HCT116 (cell line): ENCODE results near the gene RAB3GAP2. TPM values are rescaled to one million over a fixed set of nuclear protein-coding genes. Genes with fewer than 3 reads are reported as not detected.

Experiments
- ATAC-seq: fragments of 200-7000 bp; cut with Tn5 transposase; 2 replicates; pipeline ENCODE4 v1.9.1; 2020; ENCODE audit warnings: mild to moderate bottlenecking, moderate library complexity
- BruUV-seq: library from RNA; stranded (reverse); fragments of 400-500 nt; replicated peaks from 2 replicates; lab custom pipeline; 2021; lab: Mats Ljungman, UMichigan
- CTCF ChIA-PET: fragments of 300-600 bp; sonication (Branson Sonifier 250); formaldehyde crosslinking; loops from one replicate; lab custom pipeline; 2021; ENCODE audit warnings: antibody characterized with exemption; lab: Charles Lee
- POLR2A ChIA-PET: fragments of 300-600, 350-600 bp; sonication (Branson Sonifier 250); formaldehyde crosslinking; loops from one replicate; lab custom pipeline; 2021; ENCODE audit warnings: antibody characterized with exemption; lab: Charles Lee
- RAD21 ChIA-PET, 2 experiments: fragments of 300-600 bp; sonication (Branson Sonifier 250); formaldehyde crosslinking; loops; one replicate each; lab custom pipeline; 2023; ENCODE audit warnings: low total read pairs in 2 of 2; ENCODE audit not compliant: uncharacterized antibody in 2 of 2, unreplicated experiment in 2 of 2, low non-redundant PET in 1 of 2; lab: Charles Lee
- DNase-seq: peaks from one replicate; pipeline ENCODE4 v3.0.0-alpha.2; 2010; ENCODE audit warnings: low read depth, low spot score
- H2AFZ ChIP-seq: fragments of 200-600 bp; shearing (Covaris generic), sonication (generic); 2 replicates; pipeline ENCODE4 v1.6.1; 2017; ENCODE audit warnings: low read depth, mixed run types, mixed read lengths, antibody characterized with exemption, low read length; ENCODE audit not compliant: poor library complexity, severe bottlenecking
- H3K27ac ChIP-seq: 2 replicates; pipeline ENCODE4 v1.5.1; 2012; ENCODE audit warnings: low read depth, low read length
- H3K27me3 ChIP-seq: fragments of 200-600 bp; sonication (generic); 2 replicates; pipeline ENCODE4 v1.6.1; 2016; ENCODE audit warnings: mixed run types, low read length, mixed read lengths; ENCODE audit not compliant: insufficient read depth
- H3K36me3 ChIP-seq, 2 experiments: fragments of 200-500 bp in 1 of 2; fragments of 200-600 bp in 1 of 2; sonication (Bioruptor generic) in 1 of 2; sonication (generic) in 1 of 2; 2 replicates each; pipeline versions ENCODE4 v1.5.1 to v1.6.1; 2014 to 2016; ENCODE audit warnings: low read length in 2 of 2, inconsistent platforms in 1 of 2, mixed read lengths in 1 of 2, mixed run types in 1 of 2; ENCODE audit not compliant: insufficient read depth in 2 of 2, control insufficient read depth in 1 of 2
- H3K4me1 ChIP-seq, 2 experiments: fragments of 200-600 bp in 1 of 2; sonication (generic) in 1 of 2; 2 replicates each; pipeline versions ENCODE4 v1.5.1 to v1.6.1; 2012 to 2017; ENCODE audit warnings: low read length in 2 of 2, inconsistent platforms in 1 of 2, mild to moderate bottlenecking in 1 of 2, mixed read lengths in 1 of 2, mixed run types in 1 of 2, moderate library complexity in 1 of 2; ENCODE audit not compliant: insufficient read depth in 2 of 2, control insufficient read depth in 1 of 2
- H3K4me2 ChIP-seq: fragments of 200-600 bp; sonication (generic); 2 replicates; pipeline ENCODE4 v1.6.1; 2017; ENCODE audit warnings: mixed run types, low read length, mixed read lengths
- H3K4me3 ChIP-seq, 2 experiments: fragments of 200-600 bp in 1 of 2; sonication (generic) in 1 of 2; replicated peaks in 1 of 2; 2 replicates each; pipeline ENCODE4 v1.5.1; 2011 to 2016; ENCODE audit warnings: low read length in 2 of 2, control low read depth in 1 of 2, low read depth in 1 of 2, mild to moderate bottlenecking in 1 of 2, mixed read lengths in 1 of 2, mixed run types in 1 of 2
- H3K79me2 ChIP-seq: fragments of 200-600 bp; sonication (generic); 2 replicates; pipeline ENCODE4 v1.6.1; 2017; ENCODE audit warnings: mild to moderate bottlenecking, mixed run types, low read length, moderate library complexity, mixed read lengths; ENCODE audit not compliant: insufficient read depth
- H3K9ac ChIP-seq: fragments of 200-600 bp; sonication (generic); 2 replicates; pipeline ENCODE4 v1.6.1; 2016; ENCODE audit warnings: low read length, mixed read lengths
- H3K9me2 ChIP-seq: fragments of 200-600 bp; sonication (generic), shearing (Covaris generic); 2 replicates; pipeline ENCODE4 v1.6.1; 2017; ENCODE audit warnings: mixed run types, mild to moderate bottlenecking, moderate library complexity; ENCODE audit not compliant: insufficient read depth
- H3K9me3 ChIP-seq, 2 experiments: fragments of 200-500 bp in 1 of 2; fragments of 200-600 bp in 1 of 2; sonication (Bioruptor generic) in 1 of 2; sonication (generic) in 1 of 2; 2 replicates each; pipeline ENCODE4 v1.6.1; 2014 to 2017; ENCODE audit warnings: low read length in 2 of 2, mixed read lengths in 2 of 2, inconsistent platforms in 1 of 2, low read depth in 1 of 2, mild to moderate bottlenecking in 1 of 2, mixed run types in 1 of 2, moderate library complexity in 1 of 2; ENCODE audit not compliant: control insufficient read depth in 1 of 2, insufficient read depth in 1 of 2
- H4K20me1 ChIP-seq: fragments of 200-600 bp; sonication (generic), shearing (Covaris generic); 2 replicates; pipeline ENCODE4 v1.6.1; 2017; ENCODE audit warnings: mixed run types, mild to moderate bottlenecking, moderate library complexity; ENCODE audit not compliant: insufficient read depth
- ATF3 ChIP-seq: IDR thresholded peaks from 2 replicates; pipeline ENCODE4 v1.6.1; 2012
- CBX3 ChIP-seq: IDR thresholded peaks from 2 replicates; pipeline ENCODE4 v1.6.1; 2012; ENCODE audit warnings: low read depth
- EGR1 ChIP-seq: IDR thresholded peaks from 2 replicates; pipeline ENCODE4 v1.6.1; 2012; ENCODE audit warnings: low read depth
- EZH2 ChIP-seq: fragments of 200-600 bp; sonication (generic); IDR thresholded peaks from 2 replicates; pipeline ENCODE4 v1.6.1; 2017; ENCODE audit warnings: antibody characterized with exemption, mixed run types
- FOSL1 ChIP-seq: IDR thresholded peaks from 2 replicates; pipeline ENCODE4 v1.6.1; 2012; ENCODE audit warnings: low read depth
- POLR2A ChIP-seq: IDR thresholded peaks from 2 replicates; pipeline ENCODE4 v1.7.0; 2011; ENCODE audit warnings: borderline replicate concordance; ENCODE audit not compliant: insufficient read depth, insufficient read length; ENCODE audit errors: extremely low read depth
- POLR2AphosphoS5 ChIP-seq: IDR thresholded peaks from 2 replicates; pipeline ENCODE4 v1.6.1; 2011; ENCODE audit warnings: mild to moderate bottlenecking, low read depth, low read length, moderate library complexity
- RAD21 ChIP-seq: IDR thresholded peaks from 2 replicates; pipeline ENCODE4 v1.6.1; 2012; ENCODE audit warnings: low read depth, mild to moderate bottlenecking
- SIN3A ChIP-seq: IDR thresholded peaks from 2 replicates; pipeline ENCODE4 v1.6.1; 2012; ENCODE audit warnings: low read depth
- SP1 ChIP-seq: IDR thresholded peaks from 2 replicates; pipeline ENCODE4 v1.6.1; 2012; ENCODE audit warnings: low read depth
- TCF7L2 ChIP-seq: IDR thresholded peaks from 2 replicates; pipeline ENCODE4 v1.7.0; 2011; ENCODE audit warnings: borderline replicate concordance, inconsistent platforms; ENCODE audit not compliant: insufficient read depth, insufficient read length; ENCODE audit errors: extremely low read depth
- YY1 ChIP-seq: IDR thresholded peaks from 2 replicates; pipeline ENCODE4 v1.6.1; 2011; ENCODE audit warnings: low read length, low read depth, moderate library complexity, mild to moderate bottlenecking; ENCODE audit not compliant: insufficient replicate concordance; ENCODE audit errors: extremely low read depth
- ZNF274 ChIP-seq: fragments of 200-500 bp; sonication (Bioruptor generic); IDR thresholded peaks from 2 replicates; pipeline ENCODE4 v1.6.1; 2014; ENCODE audit warnings: mild to moderate bottlenecking, low read depth, low read length, inconsistent platforms
- intact Hi-C: fragments of 100-400 bp; cut with micrococcal nuclease; formaldehyde crosslinking; loops from 2 replicates; pipeline ENCODE4 v1.10.0; 2022
- total RNA-seq: library from RNA; stranded (reverse); gene quantifications from one replicate; pipeline ENCODE4 v1.2.1, GENCODE V29; 2021; ENCODE audit not compliant: unreplicated experiment
- TF ChIP-seq, protein P1 (sequence below): IDR thresholded peaks from 2 replicates; pipeline ENCODE4 v1.6.1; 2012

The RAB3GAP2 gene
- total RNA-seq, 1 experiment from 2014 or later: 32.5 TPM

- Histone ChIP-seq H3K79me2 (no peaks in the 10 kb centered on the region), H2AFZ (no peak overlapping the region), H3K4me3 (no peak overlapping the region), H3K9me2 (no peaks in the 10 kb centered on the region), H3K9ac (no peak overlapping the region), H4K20me1 (no peaks in the 10 kb centered on the region), H3K36me3 (peaks cover 11 to 16% of the 10 kb centered on the region in 2 experiments), H3K4me2 (no peak overlapping the region), H3K27me3 (no peaks in the 10 kb centered on the region), H3K27ac (no peak overlapping the region), H3K4me1 (no peaks in the 10 kb centered on the region), H3K9me3 (no peaks in the 10 kb centered on the region)
- TF ChIP-seq CBX3 (no peak), ATF3 (no peak), EGR1 (no peak), FOSL1 (no peak)
- intact Hi-C loops: no loop called here
- ChIA-PET RAD21 (no interaction called here), POLR2A (no interaction called here), CTCF (no interaction called here)
- DNase-seq (no peak), ATAC-seq (no peak)
- BruUV-seq: no TSS peak
These were observed 115.6 kb downstream of the RAB3GAP2 start for GRCh38 chr1:220156620-220157146.

GRCh38 chr1:220153147-220153546 lies 119.1 kb downstream of the RAB3GAP2 start:
- H3K9me3 ChIP-seq: no peaks in the 10 kb centered on the region
- H3K4me3 ChIP-seq: no peak overlapping the region
- no peaks in the 10 kb centered on the region for H3K79me2 ChIP-seq
- H3K27ac ChIP-seq: no peak overlapping the region
- TF ChIP-seq YY1 (no peak), SIN3A (no peak), EGR1 (no peak), POLR2AphosphoS5 (no peak), EZH2 (no peak), FOSL1 (no peak), ATF3 (no peak), POLR2A (no peak), TCF7L2 (no peak), ZNF274 (no peak), SP1 (no peak), RAD21 (no peak)
- TF ChIP-seq, protein P1, sequence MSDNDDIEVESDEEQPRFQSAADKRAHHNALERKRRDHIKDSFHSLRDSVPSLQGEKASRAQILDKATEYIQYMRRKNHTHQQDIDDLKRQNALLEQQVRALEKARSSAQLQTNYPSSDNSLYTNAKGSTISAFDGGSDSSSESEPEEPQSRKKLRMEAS: no peak
- no peak for ATAC-seq
- intact Hi-C loops: no loop called here
- ChIA-PET RAD21 (no interaction called here), CTCF (no interaction called here), POLR2A (interaction anchor here (1.1 kb wide), 1 partner anchor 10 kb away, joined by 3 read pairs; no protein-coding TSS in a partner anchor)
- no peak overlapping the region for H2AFZ ChIP-seq
- no peak for DNase-seq
- H3K9ac ChIP-seq: no peak overlapping the region
- no peaks in the 10 kb centered on the region for H3K4me1 ChIP-seq
- no TSS peak for BruUV-seq
- no peaks in the 10 kb centered on the region for H3K27me3 ChIP-seq
- H4K20me1 ChIP-seq: no peaks in the 10 kb centered on the region
- peaks cover 16 to 17% of the 10 kb centered on the region in 2 experiments for H3K36me3 ChIP-seq
- H3K4me2 ChIP-seq: no peak overlapping the region
- H3K9me2 ChIP-seq: no peaks in the 10 kb centered on the region
